ENCODE measurements around the gene ZNF814. TPM values are rescaled to one million over a fixed set of nuclear protein-coding genes. Genes with fewer than 3 reads are reported as not detected.
"Not testable (repeated sequence)": the region's sequence is repeated elsewhere in the genome, so short reads cannot be mapped to it uniquely, and the experiment has no call there.

The ZNF814 gene
- total and polyA plus RNA-seq, 2 experiments from 2014 or later, result 80.4 to 86.9 TPM

DNA sequence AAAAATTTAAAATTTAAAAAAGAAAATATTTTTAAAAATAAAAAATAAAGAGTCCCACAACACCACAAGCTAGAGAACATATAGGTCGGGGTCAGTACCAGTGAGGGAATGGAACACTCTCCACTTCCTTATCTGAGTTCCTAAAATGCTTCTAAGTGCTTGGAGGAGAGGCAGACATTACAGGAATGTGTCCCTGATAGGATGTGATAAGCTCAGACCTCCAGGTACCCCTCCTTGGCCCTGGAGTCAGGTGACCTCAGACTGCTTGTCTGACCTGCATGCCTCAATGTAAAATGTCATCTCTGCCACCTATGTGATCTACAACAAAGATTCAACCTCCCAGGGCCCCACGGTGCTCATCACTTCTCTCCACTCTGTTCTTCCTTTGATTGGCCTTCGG is 2.8 kb downstream of the ZNF814 start (continued):
- TF ChIP-seq, protein P1, sequence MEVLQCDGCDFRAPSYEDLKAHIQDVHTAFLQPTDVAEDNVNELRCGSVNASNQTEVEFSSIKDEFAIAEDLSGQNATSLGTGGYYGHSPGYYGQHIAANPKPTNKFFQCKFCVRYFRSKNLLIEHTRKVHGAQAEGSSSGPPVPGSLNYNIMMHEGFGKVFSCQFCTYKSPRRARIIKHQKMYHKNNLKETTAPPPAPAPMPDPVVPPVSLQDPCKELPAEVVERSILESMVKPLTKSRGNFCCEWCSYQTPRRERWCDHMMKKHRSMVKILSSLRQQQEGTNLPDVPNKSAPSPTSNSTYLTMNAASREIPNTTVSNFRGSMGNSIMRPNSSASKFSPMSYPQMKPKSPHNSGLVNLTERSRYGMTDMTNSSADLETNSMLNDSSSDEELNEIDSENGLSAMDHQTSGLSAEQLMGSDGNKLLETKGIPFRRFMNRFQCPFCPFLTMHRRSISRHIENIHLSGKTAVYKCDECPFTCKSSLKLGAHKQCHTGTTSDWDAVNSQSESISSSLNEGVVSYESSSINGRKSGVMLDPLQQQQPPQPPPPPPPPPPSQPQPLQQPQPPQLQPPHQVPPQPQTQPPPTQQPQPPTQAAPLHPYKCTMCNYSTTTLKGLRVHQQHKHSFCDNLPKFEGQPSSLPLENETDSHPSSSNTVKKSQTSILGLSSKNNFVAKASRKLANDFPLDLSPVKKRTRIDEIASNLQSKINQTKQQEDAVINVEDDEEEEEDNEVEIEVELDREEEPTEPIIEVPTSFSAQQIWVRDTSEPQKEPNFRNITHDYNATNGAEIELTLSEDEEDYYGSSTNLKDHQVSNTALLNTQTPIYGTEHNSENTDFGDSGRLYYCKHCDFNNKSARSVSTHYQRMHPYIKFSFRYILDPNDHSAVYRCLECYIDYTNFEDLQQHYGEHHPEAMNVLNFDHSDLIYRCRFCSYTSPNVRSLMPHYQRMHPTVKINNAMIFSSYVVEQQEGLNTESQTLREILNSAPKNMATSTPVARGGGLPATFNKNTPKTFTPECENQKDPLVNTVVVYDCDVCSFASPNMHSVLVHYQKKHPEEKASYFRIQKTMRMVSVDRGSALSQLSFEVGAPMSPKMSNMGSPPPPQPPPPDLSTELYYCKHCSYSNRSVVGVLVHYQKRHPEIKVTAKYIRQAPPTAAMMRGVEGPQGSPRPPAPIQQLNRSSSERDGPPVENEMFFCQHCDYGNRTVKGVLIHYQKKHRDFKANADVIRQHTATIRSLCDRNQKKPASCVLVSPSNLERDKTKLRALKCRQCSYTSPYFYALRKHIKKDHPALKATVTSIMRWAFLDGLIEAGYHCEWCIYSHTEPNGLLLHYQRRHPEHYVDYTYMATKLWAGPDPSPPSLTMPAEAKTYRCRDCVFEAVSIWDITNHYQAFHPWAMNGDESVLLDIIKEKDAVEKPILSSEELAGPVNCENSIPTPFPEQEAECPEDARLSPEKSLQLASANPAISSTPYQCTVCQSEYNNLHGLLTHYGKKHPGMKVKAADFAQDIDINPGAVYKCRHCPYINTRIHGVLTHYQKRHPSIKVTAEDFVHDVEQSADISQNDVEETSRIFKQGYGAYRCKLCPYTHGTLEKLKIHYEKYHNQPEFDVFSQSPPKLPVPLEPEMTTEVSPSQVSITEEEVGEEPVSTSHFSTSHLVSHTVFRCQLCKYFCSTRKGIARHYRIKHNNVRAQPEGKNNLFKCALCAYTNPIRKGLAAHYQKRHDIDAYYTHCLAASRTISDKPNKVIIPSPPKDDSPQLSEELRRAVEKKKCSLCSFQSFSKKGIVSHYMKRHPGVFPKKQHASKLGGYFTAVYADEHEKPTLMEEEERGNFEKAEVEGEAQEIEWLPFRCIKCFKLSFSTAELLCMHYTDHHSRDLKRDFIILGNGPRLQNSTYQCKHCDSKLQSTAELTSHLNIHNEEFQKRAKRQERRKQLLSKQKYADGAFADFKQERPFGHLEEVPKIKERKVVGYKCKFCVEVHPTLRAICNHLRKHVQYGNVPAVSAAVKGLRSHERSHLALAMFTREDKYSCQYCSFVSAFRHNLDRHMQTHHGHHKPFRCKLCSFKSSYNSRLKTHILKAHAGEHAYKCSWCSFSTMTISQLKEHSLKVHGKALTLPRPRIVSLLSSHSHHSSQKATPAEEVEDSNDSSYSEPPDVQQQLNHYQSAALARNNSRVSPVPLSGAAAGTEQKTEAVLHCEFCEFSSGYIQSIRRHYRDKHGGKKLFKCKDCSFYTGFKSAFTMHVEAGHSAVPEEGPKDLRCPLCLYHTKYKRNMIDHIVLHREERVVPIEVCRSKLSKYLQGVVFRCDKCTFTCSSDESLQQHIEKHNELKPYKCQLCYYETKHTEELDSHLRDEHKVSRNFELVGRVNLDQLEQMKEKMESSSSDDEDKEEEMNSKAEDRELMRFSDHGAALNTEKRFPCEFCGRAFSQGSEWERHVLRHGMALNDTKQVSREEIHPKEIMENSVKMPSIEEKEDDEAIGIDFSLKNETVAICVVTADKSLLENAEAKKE (CRISPR knock-in tag; IDR thresholded peaks at IDR 0.05), result no peak

DNA sequence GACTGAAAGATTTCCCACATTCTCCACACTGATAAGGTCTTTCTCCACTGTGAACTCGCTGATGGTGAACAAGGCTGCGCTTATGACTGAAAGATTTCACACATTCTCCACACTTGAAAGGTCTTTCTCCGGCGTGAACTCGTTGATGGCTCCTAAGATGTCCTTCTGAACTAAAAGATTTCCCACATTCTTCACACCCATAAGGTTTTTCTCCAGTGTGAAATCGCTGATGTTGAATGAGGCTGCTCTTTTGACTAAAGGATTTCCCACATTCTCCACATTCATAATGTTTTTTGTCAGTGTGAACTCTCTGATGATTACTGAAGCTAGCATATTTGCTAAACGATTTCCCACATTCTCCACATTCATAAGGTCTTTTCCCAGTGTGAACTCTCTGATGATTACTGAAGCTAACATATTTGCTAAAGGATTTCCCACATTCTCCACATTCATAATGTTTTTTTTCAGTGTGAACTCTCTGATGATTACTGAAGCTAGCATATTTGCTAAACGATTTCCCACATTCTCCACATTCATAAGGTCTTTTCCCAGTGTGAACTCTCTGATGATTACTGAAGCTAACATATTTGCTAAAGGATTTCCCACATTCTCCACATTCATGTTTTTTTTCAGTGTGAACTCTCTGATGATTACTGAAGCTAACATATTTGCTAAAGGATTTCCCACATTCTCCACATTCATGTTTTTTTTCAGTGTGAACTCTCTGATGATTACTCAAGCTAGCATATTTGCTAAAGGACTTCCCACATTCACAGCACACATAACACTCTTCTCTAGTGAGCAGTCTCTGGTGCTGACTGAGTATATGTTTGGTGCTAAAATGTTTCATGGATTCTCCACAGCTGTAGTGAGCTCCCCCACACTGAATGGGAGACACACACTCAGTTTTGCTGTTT is 14.7 kb downstream of the ZNF814 start:
- H3K36me3 ChIP-seq (ENCODE audit: insufficient read depth), result peaks cover 78% of the 10 kb centered on the region
- not testable (repeated sequence) for H3K27ac ChIP-seq (ENCODE audit: low read depth); H3K4me2 ChIP-seq; H3K27me3 ChIP-seq (ENCODE audit: insufficient read depth); ATAC-seq; H3K9me2 ChIP-seq (ENCODE audit: insufficient read depth); H2AFZ ChIP-seq; H3K4me3 Mint-ChIP-seq; H3K4me1 Mint-ChIP-seq; H3K27ac Mint-ChIP-seq; H3K4me1 ChIP-seq (ENCODE audit: insufficient read depth)
- peaks cover 66% of the 10 kb centered on the region for H3K9me3 Mint-ChIP-seq
- peaks cover 13% of the 10 kb centered on the region for H3K27me3 Mint-ChIP-seq (ENCODE audit: insufficient read depth, low read depth, poor library complexity)
- peaks cover 95% of the 10 kb centered on the region for H3K36me3 Mint-ChIP-seq (ENCODE audit: low read depth)
- H4K20me1 ChIP-seq (replicated peaks; ENCODE audit: insufficient read depth), result peaks cover 45% of the 10 kb centered on the region
- peaks cover 95% of the 10 kb centered on the region for H3K79me2 ChIP-seq (replicated peaks; ENCODE audit: insufficient read depth)
- H3F3A ChIP-seq (replicated peaks; ENCODE audit: low read depth), result peaks cover 36% of the 10 kb centered on the region
- peak; percentile 43 for DNase-seq (ENCODE audit: low spot score)
- peak overlapping the region; percentile 20; the same call in 1 of the 2 replicates for H3K4me3 ChIP-seq

DNA sequence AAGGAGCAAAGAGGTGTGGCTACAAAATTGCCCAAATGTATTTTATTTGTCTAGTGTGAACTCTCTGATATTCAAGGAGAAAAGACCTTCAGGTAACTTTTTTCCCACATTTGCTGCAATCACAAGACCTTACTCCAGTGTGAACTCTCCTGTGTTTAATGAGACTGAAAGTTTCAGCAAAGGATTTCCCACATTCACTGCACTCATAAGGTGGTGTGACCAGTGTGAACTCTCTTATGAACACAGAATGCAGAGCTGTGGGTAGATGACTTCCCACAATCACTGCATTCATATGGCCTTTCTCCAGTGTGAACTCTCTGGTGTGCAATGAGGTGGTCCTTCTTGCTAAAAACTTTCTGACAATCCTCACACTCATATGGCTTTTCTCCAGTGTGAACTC is 16.4 kb downstream of the ZNF814 start:
- Histone ChIP-seq H3K4me1 (ENCODE audit: insufficient read depth) (no peaks in the 10 kb centered on the region), H3K79me2 (replicated peaks; ENCODE audit: insufficient read depth) (peaks cover 95% of the 10 kb centered on the region), H3K4me3 (no peak overlapping the region), H3K27ac (ENCODE audit: low read depth) (no peak overlapping the region), H4K20me1 (replicated peaks; ENCODE audit: insufficient read depth) (peaks cover 33% of the 10 kb centered on the region), H3K27me3 (ENCODE audit: insufficient read depth) (no peaks in the 10 kb centered on the region), H3K36me3 (ENCODE audit: insufficient read depth) (peaks cover 67% of the 10 kb centered on the region), H3F3A (replicated peaks; ENCODE audit: low read depth) (peaks cover 46% of the 10 kb centered on the region), H3K4me2 (no peak overlapping the region), H2AFZ (no peak overlapping the region), H3K9me2 (ENCODE audit: insufficient read depth) (0 out of 2 replicates have a peak, but pooled peaks cover 3% of the 10 kb centered on the region)
- no peaks in the 10 kb centered on the region for H3K4me1 Mint-ChIP-seq
- no peak overlapping the region for H3K27ac Mint-ChIP-seq
- peaks cover 66% of the 10 kb centered on the region for H3K9me3 Mint-ChIP-seq
- ATAC-seq (no peak), DNase-seq (ENCODE audit: low spot score) (no peak)
- H3K4me3 Mint-ChIP-seq, result no peak overlapping the region
- peaks cover 13% of the 10 kb centered on the region for H3K27me3 Mint-ChIP-seq (ENCODE audit: insufficient read depth, low read depth, poor library complexity)
- H3K36me3 Mint-ChIP-seq (ENCODE audit: low read depth), result peaks cover 96% of the 10 kb centered on the region
- TF ChIP-seq POLR2AphosphoS5 (IDR thresholded peaks at IDR 0.05; ENCODE audit: low read depth) (no peak), EZH2 (IDR thresholded peaks at IDR 0.05; ENCODE audit: low read depth, unreplicated experiment) (no peak), JUNB (IDR thresholded peaks at IDR 0.05; ENCODE audit: unreplicated experiment) (no peak)
- TF ChIP-seq, protein P2, sequence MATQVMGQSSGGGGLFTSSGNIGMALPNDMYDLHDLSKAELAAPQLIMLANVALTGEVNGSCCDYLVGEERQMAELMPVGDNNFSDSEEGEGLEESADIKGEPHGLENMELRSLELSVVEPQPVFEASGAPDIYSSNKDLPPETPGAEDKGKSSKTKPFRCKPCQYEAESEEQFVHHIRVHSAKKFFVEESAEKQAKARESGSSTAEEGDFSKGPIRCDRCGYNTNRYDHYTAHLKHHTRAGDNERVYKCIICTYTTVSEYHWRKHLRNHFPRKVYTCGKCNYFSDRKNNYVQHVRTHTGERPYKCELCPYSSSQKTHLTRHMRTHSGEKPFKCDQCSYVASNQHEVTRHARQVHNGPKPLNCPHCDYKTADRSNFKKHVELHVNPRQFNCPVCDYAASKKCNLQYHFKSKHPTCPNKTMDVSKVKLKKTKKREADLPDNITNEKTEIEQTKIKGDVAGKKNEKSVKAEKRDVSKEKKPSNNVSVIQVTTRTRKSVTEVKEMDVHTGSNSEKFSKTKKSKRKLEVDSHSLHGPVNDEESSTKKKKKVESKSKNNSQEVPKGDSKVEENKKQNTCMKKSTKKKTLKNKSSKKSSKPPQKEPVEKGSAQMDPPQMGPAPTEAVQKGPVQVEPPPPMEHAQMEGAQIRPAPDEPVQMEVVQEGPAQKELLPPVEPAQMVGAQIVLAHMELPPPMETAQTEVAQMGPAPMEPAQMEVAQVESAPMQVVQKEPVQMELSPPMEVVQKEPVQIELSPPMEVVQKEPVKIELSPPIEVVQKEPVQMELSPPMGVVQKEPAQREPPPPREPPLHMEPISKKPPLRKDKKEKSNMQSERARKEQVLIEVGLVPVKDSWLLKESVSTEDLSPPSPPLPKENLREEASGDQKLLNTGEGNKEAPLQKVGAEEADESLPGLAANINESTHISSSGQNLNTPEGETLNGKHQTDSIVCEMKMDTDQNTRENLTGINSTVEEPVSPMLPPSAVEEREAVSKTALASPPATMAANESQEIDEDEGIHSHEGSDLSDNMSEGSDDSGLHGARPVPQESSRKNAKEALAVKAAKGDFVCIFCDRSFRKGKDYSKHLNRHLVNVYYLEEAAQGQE (IDR thresholded peaks at IDR 0.05; ENCODE audit: unreplicated experiment), result no peak
- TF ChIP-seq, protein P3, sequence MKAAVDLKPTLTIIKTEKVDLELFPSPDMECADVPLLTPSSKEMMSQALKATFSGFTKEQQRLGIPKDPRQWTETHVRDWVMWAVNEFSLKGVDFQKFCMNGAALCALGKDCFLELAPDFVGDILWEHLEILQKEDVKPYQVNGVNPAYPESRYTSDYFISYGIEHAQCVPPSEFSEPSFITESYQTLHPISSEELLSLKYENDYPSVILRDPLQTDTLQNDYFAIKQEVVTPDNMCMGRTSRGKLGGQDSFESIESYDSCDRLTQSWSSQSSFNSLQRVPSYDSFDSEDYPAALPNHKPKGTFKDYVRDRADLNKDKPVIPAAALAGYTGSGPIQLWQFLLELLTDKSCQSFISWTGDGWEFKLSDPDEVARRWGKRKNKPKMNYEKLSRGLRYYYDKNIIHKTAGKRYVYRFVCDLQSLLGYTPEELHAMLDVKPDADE (IDR thresholded peaks at IDR 0.05), result no peak
